Endothelial cell of umbilical vein (primary cell): ENCODE data around the gene LGALS4. TPM values are rescaled to one million over a fixed set of nuclear protein-coding genes. Genes with fewer than 3 reads are reported as not detected.
"Not testable (repeated sequence)": the region's sequence is repeated elsewhere in the genome, so short reads cannot be mapped to it uniquely, and the experiment has no call there.

Experiments
- BruUV-seq: library from RNA; stranded (reverse); fragments of 400-500 nt; replicated peaks from 2 replicates; lab custom pipeline; 2021; lab: Mats Ljungman, UMichigan
- CTCF ChIA-PET: fragments of 300-600, 350-600 bp; sonication (Branson Sonifier 250); formaldehyde crosslinking; loops from one replicate; lab custom pipeline; 2021; ENCODE audit warnings: antibody characterized with exemption, inconsistent platforms; lab: Charles Lee
- POLR2A ChIA-PET: fragments of 300-600, 350-600 bp; sonication (Branson Sonifier 250); formaldehyde crosslinking; loops from one replicate; lab custom pipeline; 2021; ENCODE audit warnings: antibody characterized with exemption, inconsistent platforms; lab: Charles Lee
- DNase-seq: peaks from one replicate; pipeline ENCODE4 v3.0.0-alpha.2; 2011; ENCODE audit warnings: low read depth, low spot score
- FAIRE-seq: peaks from 2 replicates; lab custom pipeline; 2011; peaks lifted over from hg19 to GRCh38; lab: Jason Lieb, UNC
- H2AFZ ChIP-seq: 2 replicates; pipeline ENCODE4 v1.6.0; 2012; ENCODE audit warnings: low read depth, low read length, control low read depth, inconsistent platforms
- H3K27ac ChIP-seq: 2 replicates; pipeline ENCODE4 v1.5.1; 2011; ENCODE audit warnings: low read depth, mild to moderate bottlenecking, control low read depth, low read length, moderate library complexity; ENCODE audit not compliant: insufficient read depth
- H3K27me3 ChIP-seq, 2 experiments: 2 replicates each; pipeline versions ENCODE4 v1.6.0 to v1.6.1; 2011; ENCODE audit warnings: low read length in 2 of 2, mixed read lengths in 1 of 2; ENCODE audit not compliant: control insufficient read depth in 2 of 2, insufficient read depth in 2 of 2
- H3K36me3 ChIP-seq, 2 experiments: 2 replicates in 1 of 2; 3 replicates in 1 of 2; pipeline ENCODE4 v1.5.1; 2011; ENCODE audit warnings: low read length in 2 of 2, mild to moderate bottlenecking in 1 of 2, moderate library complexity in 1 of 2; ENCODE audit not compliant: control insufficient read depth in 2 of 2, insufficient read depth in 2 of 2; ENCODE audit errors: extremely low read depth in 1 of 2
- H3K4me1 ChIP-seq: 3 replicates; pipeline ENCODE4 v1.5.1; 2011; ENCODE audit warnings: mild to moderate bottlenecking, low read length; ENCODE audit not compliant: control insufficient read depth, insufficient read depth; ENCODE audit errors: extremely low read depth
- H3K4me2 ChIP-seq: 2 replicates; pipeline ENCODE4 v1.6.1; 2011; ENCODE audit warnings: low read length, control low read depth, mixed read lengths; ENCODE audit not compliant: insufficient read depth
- H3K4me3 ChIP-seq, 3 experiments: fragments of 200-600 bp in 1 of 3; sonication (generic), shearing (Covaris generic) in 1 of 3; replicated peaks in 1 of 3; 2 replicates each; pipeline ENCODE4 v1.5.1; 2011 to 2016; ENCODE audit warnings: control low read depth in 3 of 3, low read length in 3 of 3, mild to moderate bottlenecking in 2 of 3, inconsistent platforms in 1 of 3, low read depth in 1 of 3, moderate library complexity in 1 of 3; ENCODE audit not compliant: insufficient read depth in 1 of 3
- H3K79me2 ChIP-seq: 2 replicates; pipeline ENCODE4 v1.6.0; 2012; ENCODE audit warnings: low read length, inconsistent platforms; ENCODE audit not compliant: control insufficient read depth, insufficient read depth
- H3K9ac ChIP-seq: replicated peaks from 2 replicates; pipeline ENCODE3; 2011; ENCODE audit warnings: low read length, control low read depth; ENCODE audit not compliant: insufficient read depth; ENCODE audit errors: extremely low read depth
- H3K9me1 ChIP-seq: replicated peaks from 3 replicates; pipeline ENCODE4 v1.6.0; 2011; ENCODE audit warnings: mild to moderate bottlenecking, low read length; ENCODE audit not compliant: control insufficient read depth, insufficient read depth; ENCODE audit errors: extremely low read depth
- H3K9me3 ChIP-seq: replicated peaks from 2 replicates; pipeline ENCODE4 v1.5.1; 2012; ENCODE audit warnings: low read length, inconsistent platforms; ENCODE audit not compliant: control insufficient read depth, insufficient read depth
- H4K20me1 ChIP-seq: replicated peaks from 2 replicates; pipeline ENCODE3; 2011; ENCODE audit warnings: mild to moderate bottlenecking, low read length; ENCODE audit not compliant: control insufficient read depth, insufficient read depth; ENCODE audit errors: extremely low read depth
- EZH2 ChIP-seq: IDR thresholded peaks from 2 replicates; pipeline ENCODE4 v1.6.1; 2012; ENCODE audit warnings: borderline replicate concordance, low read depth, mild to moderate bottlenecking, moderate library complexity, low read length, inconsistent platforms; ENCODE audit not compliant: severe bottlenecking
- FOS ChIP-seq: IDR thresholded peaks from 2 replicates; pipeline ENCODE4 v1.6.1; 2011; ENCODE audit warnings: mild to moderate bottlenecking, low read length, moderate library complexity, borderline replicate concordance; ENCODE audit not compliant: insufficient read depth
- GATA2 ChIP-seq: IDR thresholded peaks from 2 replicates; pipeline ENCODE4 v1.7.0; 2011; ENCODE audit warnings: low read depth, mild to moderate bottlenecking, moderate library complexity, mixed read lengths, low read length; ENCODE audit not compliant: insufficient read length, insufficient read depth
- JUN ChIP-seq: IDR thresholded peaks from 2 replicates; pipeline ENCODE4 v1.6.1; 2011; ENCODE audit warnings: borderline replicate concordance, low read depth; ENCODE audit not compliant: insufficient read length, insufficient read depth
- MYC ChIP-seq: IDR thresholded peaks from one replicate; pipeline ENCODE4 v1.6.1; 2011; ENCODE audit warnings: mild to moderate bottlenecking, low read depth, low read length
- POLR2A ChIP-seq: IDR thresholded peaks from 2 replicates; pipeline ENCODE4 v1.6.1; 2012; ENCODE audit warnings: low read depth, mild to moderate bottlenecking, control low read depth, low read length
- POLR2AphosphoS5 ChIP-seq: IDR thresholded peaks from 2 replicates; pipeline ENCODE4 v1.6.1; 2012; ENCODE audit warnings: low read depth, mild to moderate bottlenecking, control low read depth, low read length, moderate library complexity; ENCODE audit not compliant: insufficient read depth
- dilution Hi-C: fragments of 300-500 bp; cut with MboI; formaldehyde crosslinking; loops from one replicate; pipeline ENCODE4 v1.15.0; 2019; ENCODE audit warnings: low sequenced_read_pairs; ENCODE audit not compliant: extremely low pct_ligation_motif_present
- intact Hi-C: fragments of 100-400 bp; cut with micrococcal nuclease; formaldehyde crosslinking; loops from one replicate; pipeline ENCODE4 v1.10.0; 2022
- polyA plus RNA-seq, 4 experiments: library from polyadenylated mRNA; depleted of rRNA in 3 of 4; stranded (reverse) in 3 of 4; unstranded in 1 of 4; fragments of >200 nt; gene quantifications; 2 replicates each; pipeline versions ENCODE4 v1.2.1 to v1.2.3, GENCODE V29; 2011 to 2012; ENCODE audit warnings: missing spikeins in 1 of 4
- total RNA-seq: library from RNA; stranded (reverse); gene quantifications from 2 replicates; pipeline ENCODE4 v1.2.3, GENCODE V29; 2021
- TF ChIP-seq, protein P1 (sequence below), 2 donors: IDR thresholded peaks; 1 replicate in 1 of 2; 2 replicates in 1 of 2; pipeline ENCODE4 v1.5.1; 2011; ENCODE audit warnings: low read length in 2 of 2, mild to moderate bottlenecking in 2 of 2, moderate library complexity in 2 of 2, control low read depth in 1 of 2, inconsistent platforms in 1 of 2, low read depth in 1 of 2; ENCODE audit not compliant: insufficient read depth in 1 of 2; ENCODE audit errors: extremely low read depth in 1 of 2
- TF ChIP-seq, protein P2 (sequence below): IDR thresholded peaks from 2 replicates; pipeline ENCODE4 v1.6.1; 2011; ENCODE audit not compliant: insufficient read depth, insufficient read length

The LGALS4 gene
- total and polyA plus RNA-seq, 2 donors (not counting 3 experiments of a cell fraction or from before 2014, with no cell fraction given) = 0.19 TPM; not detected in 1

DNA sequence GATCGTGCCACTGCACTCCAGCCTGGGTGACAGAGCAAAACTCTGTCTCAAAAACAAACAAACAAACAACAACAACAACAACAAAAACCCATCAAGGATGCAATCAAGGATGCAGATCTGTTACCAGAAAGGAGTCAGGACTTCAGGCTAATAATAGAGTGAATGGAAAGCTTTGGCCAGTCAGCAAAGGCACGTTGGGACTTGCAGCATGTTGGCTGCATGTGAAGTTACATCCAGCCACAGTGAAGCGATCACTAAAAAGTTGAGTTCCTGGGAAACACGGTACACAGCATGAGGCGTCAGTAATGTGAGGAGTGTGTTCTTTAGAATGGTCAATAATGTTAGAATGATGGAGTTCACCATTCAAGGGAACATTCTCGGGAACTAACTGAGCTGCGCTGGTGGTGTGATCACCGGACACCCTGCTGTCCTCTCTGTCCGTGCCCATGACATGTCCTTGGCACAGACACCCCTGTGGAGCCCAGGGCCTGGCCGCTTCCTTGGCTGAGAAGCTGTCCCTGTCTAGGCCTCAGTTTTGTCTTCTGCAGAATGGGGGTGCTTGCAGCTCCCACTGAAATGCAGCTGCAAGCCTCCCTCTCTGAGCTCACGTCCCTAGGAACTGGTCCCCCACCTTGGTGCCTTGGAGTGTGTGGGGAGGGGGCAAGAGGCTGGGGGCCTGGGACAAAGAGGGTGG, 26.0 kb downstream of the LGALS4 start:
- Histone ChIP-seq H3K27ac (no peak overlapping the region), H3K4me3 (no peak overlapping the region), H3K9me1 (no peaks in the 10 kb centered on the region), H3K27me3 (no peaks in the 10 kb centered on the region), H3K4me2 (no peak overlapping the region), H3K36me3 (no peaks in the 10 kb centered on the region), H3K79me2 (no peaks in the 10 kb centered on the region), H3K9ac (no peak overlapping the region), H2AFZ (no peak overlapping the region), H4K20me1 (no peaks in the 10 kb centered on the region), H3K4me1 (no peaks in the 10 kb centered on the region), H3K9me3 (no peaks in the 10 kb centered on the region)
- intact Hi-C loops (no loop called here), dilution Hi-C loops (no loop called here)
- no peak for FAIRE-seq
- no TSS peak for BruUV-seq
- ChIA-PET POLR2A (no interaction called here), CTCF (interaction anchor here (1.1 to 1.6 kb wide), 3 partner anchors 17 to 152 kb away, joined by 3 to 12 read pairs (median 3); no protein-coding TSS in a partner anchor)
- TF ChIP-seq, protein P1, sequence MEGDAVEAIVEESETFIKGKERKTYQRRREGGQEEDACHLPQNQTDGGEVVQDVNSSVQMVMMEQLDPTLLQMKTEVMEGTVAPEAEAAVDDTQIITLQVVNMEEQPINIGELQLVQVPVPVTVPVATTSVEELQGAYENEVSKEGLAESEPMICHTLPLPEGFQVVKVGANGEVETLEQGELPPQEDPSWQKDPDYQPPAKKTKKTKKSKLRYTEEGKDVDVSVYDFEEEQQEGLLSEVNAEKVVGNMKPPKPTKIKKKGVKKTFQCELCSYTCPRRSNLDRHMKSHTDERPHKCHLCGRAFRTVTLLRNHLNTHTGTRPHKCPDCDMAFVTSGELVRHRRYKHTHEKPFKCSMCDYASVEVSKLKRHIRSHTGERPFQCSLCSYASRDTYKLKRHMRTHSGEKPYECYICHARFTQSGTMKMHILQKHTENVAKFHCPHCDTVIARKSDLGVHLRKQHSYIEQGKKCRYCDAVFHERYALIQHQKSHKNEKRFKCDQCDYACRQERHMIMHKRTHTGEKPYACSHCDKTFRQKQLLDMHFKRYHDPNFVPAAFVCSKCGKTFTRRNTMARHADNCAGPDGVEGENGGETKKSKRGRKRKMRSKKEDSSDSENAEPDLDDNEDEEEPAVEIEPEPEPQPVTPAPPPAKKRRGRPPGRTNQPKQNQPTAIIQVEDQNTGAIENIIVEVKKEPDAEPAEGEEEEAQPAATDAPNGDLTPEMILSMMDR (IDR thresholded peaks at IDR 0.05; ENCODE audit: extremely low read depth in 1 of 2, insufficient read depth in 1 of 2, low read depth in 1 of 2, low read length in 2 of 2) = no peak
- TF ChIP-seq JUN = no peak
- TF ChIP-seq EZH2 = no peak
- TF ChIP-seq GATA2 = no peak
- TF ChIP-seq FOS = no peak
- no peak for TF ChIP-seq POLR2AphosphoS5
- TF ChIP-seq, protein P2, sequence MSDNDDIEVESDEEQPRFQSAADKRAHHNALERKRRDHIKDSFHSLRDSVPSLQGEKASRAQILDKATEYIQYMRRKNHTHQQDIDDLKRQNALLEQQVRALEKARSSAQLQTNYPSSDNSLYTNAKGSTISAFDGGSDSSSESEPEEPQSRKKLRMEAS = no peak
- no peak for TF ChIP-seq POLR2A
- TF ChIP-seq MYC = no peak
- DNase-seq = no peak

- H3K27ac ChIP-seq, dilution Hi-C loops, H3K79me2 ChIP-seq, CTCF ChIA-PET, H3K4me2 ChIP-seq, H3K9me1 ChIP-seq, H2AFZ ChIP-seq, H3K9me3 ChIP-seq, H3K4me3 ChIP-seq, BruUV-seq, H3K27me3 ChIP-seq, intact Hi-C loops, DNase-seq, H4K20me1 ChIP-seq, FAIRE-seq, H3K9ac ChIP-seq, POLR2A ChIA-PET, H3K4me1 ChIP-seq, H3K36me3 ChIP-seq: not testable (repeated sequence)
Measured at GRCh38 chr19:38786061-38786460, 26.7 kb downstream of the LGALS4 start.
